ENCODE results near the gene PLXNB1. TPM values are rescaled to one million over a fixed set of nuclear protein-coding genes. Genes with fewer than 3 reads are reported as not detected.

Gene PLXNB1
- total and polyA plus RNA-seq, 10 of the 15 experiments (the other 5 are each of a cell fraction or from before 2014, with no cell fraction given), result 0.18 to 15.1 (median 5.3) TPM

DNA sequence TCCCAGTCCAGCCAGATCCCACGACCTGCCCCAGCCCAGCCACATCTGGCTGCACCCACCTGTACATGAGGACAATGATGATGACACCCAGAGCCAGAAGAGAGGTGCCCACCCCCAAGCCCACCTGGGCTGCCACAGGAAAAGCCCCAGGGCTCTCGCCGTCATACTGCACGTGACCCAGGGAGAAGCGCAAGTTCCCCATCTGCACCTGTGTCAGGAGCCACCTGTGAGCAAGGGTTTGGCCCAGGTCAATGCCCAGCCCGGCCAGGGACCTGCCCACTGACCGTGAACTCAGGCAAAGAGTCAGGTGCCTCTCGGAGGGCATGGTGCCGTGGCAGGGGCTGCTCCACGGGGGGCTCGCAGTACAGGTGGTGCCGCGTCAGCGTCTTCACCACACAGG lies 16.3 kb downstream of the PLXNB1 start:
- no peak for FAIRE-seq
- Histone ChIP-seq H3K4me3 (no peak overlapping the region), H2AFZ (ENCODE audit: control insufficient read depth, low read depth, low read length) (no peak overlapping the region), H3K27ac (ENCODE audit: control insufficient read depth, insufficient read depth) (no peak overlapping the region), H4K20me1 (ENCODE audit: control insufficient read depth, insufficient read depth) (no peaks in the 10 kb centered on the region), H3K36me3 (ENCODE audit: control insufficient read depth in 2 of 2, insufficient read depth in 2 of 2, low read length in 1 of 2) (no peaks in the 10 kb centered on the region), H3K4me2 (ENCODE audit: control insufficient read depth, insufficient read depth) (no peak overlapping the region), H3K9ac (ENCODE audit: control insufficient read depth, insufficient read depth, low read length) (no peak overlapping the region), H3K9me3 (replicated peaks; ENCODE audit: control insufficient read depth, insufficient read depth, low read length) (no peaks in the 10 kb centered on the region), H3K27me3 (replicated peaks in 1 of 2; ENCODE audit: control insufficient read depth in 2 of 2, insufficient read depth in 2 of 2, low read length in 1 of 2) (no peaks in the 10 kb centered on the region), H3K79me2 (ENCODE audit: control insufficient read depth, insufficient read depth, low read length) (no peaks in the 10 kb centered on the region), H3K4me1 (ENCODE audit: control insufficient read depth, insufficient read depth, low read length) (no peaks in the 10 kb centered on the region)
- ChIA-PET POLR2A (interaction anchor here (0.6 kb wide), 1 partner anchor 12 kb away, joined by 6 read pairs; no protein-coding TSS in a partner anchor), RAD21 (ENCODE audit: unreplicated experiment) (interaction anchor here (1.4 to 3.8 kb wide), 2 partner anchors 13 to 22 kb away, joined by 4 to 15 read pairs; no protein-coding TSS in a partner anchor), CTCF (interaction anchor here (0.9 to 22.0 kb wide), 5 partner anchors 11 to 136 kb away, joined by 3 to 757 read pairs (median 3); partner anchors contain the start of genes CCDC51 and TMA7), SMC1A (ENCODE audit: uncharacterized antibody, unreplicated experiment) (interaction anchor here (0.9 to 1.7 kb wide), 2 partner anchors 13 to 22 kb away, joined by 3 to 5 read pairs; no protein-coding TSS in a partner anchor)
- ATAC-seq, result no peak
- 0 out of 2 replicates have a peak, but pooled peaks have one; percentile 8 for TF ChIP-seq POLR2A (IDR thresholded peaks at IDR 0.05; ENCODE audit: low read depth, low read length)
- TF ChIP-seq NFYA (IDR thresholded peaks at IDR 0.05; ENCODE audit: borderline replicate concordance, low read depth, low read length), result no peak
- no peak for TF ChIP-seq TCF3 (IDR thresholded peaks at IDR 0.05; ENCODE audit: borderline replicate concordance, insufficient read depth, low read depth, low read length)
- no peak for TF ChIP-seq HCFC1 (IDR thresholded peaks at IDR 0.05; ENCODE audit: low read length)
- TF ChIP-seq, protein P1, sequence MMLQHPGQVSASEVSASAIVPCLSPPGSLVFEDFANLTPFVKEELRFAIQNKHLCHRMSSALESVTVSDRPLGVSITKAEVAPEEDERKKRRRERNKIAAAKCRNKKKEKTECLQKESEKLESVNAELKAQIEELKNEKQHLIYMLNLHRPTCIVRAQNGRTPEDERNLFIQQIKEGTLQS (IDR thresholded peaks at IDR 0.05; ENCODE audit: borderline replicate concordance, extremely low read depth, low read depth, low read length), result no peak
- TF ChIP-seq BRCA1 (IDR thresholded peaks at IDR 0.05; ENCODE audit: low read depth, low read length), result no peak
- TF ChIP-seq, protein P2, sequence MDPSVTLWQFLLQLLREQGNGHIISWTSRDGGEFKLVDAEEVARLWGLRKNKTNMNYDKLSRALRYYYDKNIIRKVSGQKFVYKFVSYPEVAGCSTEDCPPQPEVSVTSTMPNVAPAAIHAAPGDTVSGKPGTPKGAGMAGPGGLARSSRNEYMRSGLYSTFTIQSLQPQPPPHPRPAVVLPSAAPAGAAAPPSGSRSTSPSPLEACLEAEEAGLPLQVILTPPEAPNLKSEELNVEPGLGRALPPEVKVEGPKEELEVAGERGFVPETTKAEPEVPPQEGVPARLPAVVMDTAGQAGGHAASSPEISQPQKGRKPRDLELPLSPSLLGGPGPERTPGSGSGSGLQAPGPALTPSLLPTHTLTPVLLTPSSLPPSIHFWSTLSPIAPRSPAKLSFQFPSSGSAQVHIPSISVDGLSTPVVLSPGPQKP (IDR thresholded peaks at IDR 0.05; ENCODE audit: low read depth, low read length), result no peak
- no TSS peak for BruUV-seq (replicated peaks)
- WGBS (ENCODE audit: insufficient coverage, insufficient replicate concordance, low lambda C conversion rate, missing lambda C conversion rate), result 44% methylated on average over 14 of the region's 14 CpGs
- in situ Hi-C loops (cut with MboI), result no loop called here
- no peak for DNase-seq (ENCODE audit: low read depth, low spot score)
- intact Hi-C loops (cut with micrococcal nuclease; ENCODE audit: unreplicated experiment), result no loop called here
